GM23248 (cell line): ENCODE results near the gene JMJD6. TPM values are rescaled to one million over a fixed set of nuclear protein-coding genes. Genes with fewer than 3 reads are reported as not detected.
A peak's percentile ranks its signal among the peaks of the same experiment; 100 is the strongest.

Source experiments
- DNase-seq: peaks from one replicate; pipeline ENCODE4 v3.0.0-alpha.2; 2015
- H2AFZ ChIP-seq: fragments of 200-600 bp; sonication (generic); 2 replicates; pipeline ENCODE4 v1.6.1; 2016; ENCODE audit warnings: antibody characterized with exemption
- H3F3A ChIP-seq: fragments of 200-600 bp; sonication (generic); 2 replicates; pipeline ENCODE4 v1.6.1; 2016; ENCODE audit warnings: mild to moderate bottlenecking, antibody characterized with exemption, mixed run types; ENCODE audit not compliant: insufficient read depth
- H3K27ac ChIP-seq: fragments of 200-600 bp; sonication (generic); 2 replicates; pipeline ENCODE4 v1.5.1; 2016; ENCODE audit warnings: mild to moderate bottlenecking
- H3K27me3 ChIP-seq: fragments of 200-600 bp; sonication (generic); replicated peaks from 2 replicates; pipeline ENCODE4 v1.6.1; 2016; ENCODE audit warnings: mild to moderate bottlenecking; ENCODE audit not compliant: insufficient read depth
- H3K36me3 ChIP-seq: fragments of 200-600 bp; sonication (generic); 2 replicates; pipeline ENCODE4 v1.6.1; 2016; ENCODE audit warnings: low read depth, mild to moderate bottlenecking
- H3K4me1 ChIP-seq: fragments of 200-600 bp; sonication (generic); 2 replicates; pipeline ENCODE4 v1.6.1; 2016; ENCODE audit warnings: mild to moderate bottlenecking; ENCODE audit not compliant: insufficient read depth
- H3K4me2 ChIP-seq: fragments of 200-600 bp; sonication (generic); one replicate; pipeline ENCODE4 v1.6.1; 2016; ENCODE audit warnings: mild to moderate bottlenecking; ENCODE audit not compliant: unreplicated experiment
- H3K4me3 ChIP-seq: fragments of 200-600 bp; sonication (generic); 2 replicates; pipeline ENCODE4 v1.5.1; 2016; ENCODE audit warnings: mild to moderate bottlenecking
- H3K79me2 ChIP-seq: fragments of 200-600 bp; sonication (generic); 2 replicates; pipeline ENCODE4 v1.6.1; 2016; ENCODE audit warnings: mild to moderate bottlenecking; ENCODE audit not compliant: insufficient read depth
- H3K9ac ChIP-seq: fragments of 200-600 bp; sonication (generic); 2 replicates; pipeline ENCODE4 v1.6.1; 2016; ENCODE audit warnings: mild to moderate bottlenecking
- H3K9me2 ChIP-seq: fragments of 200-600 bp; sonication (generic); 2 replicates; pipeline ENCODE4 v1.6.1; 2016; ENCODE audit warnings: mixed run types, mild to moderate bottlenecking, moderate library complexity; ENCODE audit not compliant: insufficient read depth
- H3K9me3 ChIP-seq: fragments of 200-600 bp; sonication (generic); one replicate; pipeline ENCODE4 v1.6.1; 2017; ENCODE audit warnings: low read depth
- H4K20me1 ChIP-seq: fragments of 200-600 bp; sonication (generic); 2 replicates; pipeline ENCODE4 v1.6.0; 2016; ENCODE audit not compliant: insufficient read depth
- EZH2 ChIP-seq: fragments of 200-600 bp; sonication (generic); IDR thresholded peaks from 2 replicates; pipeline ENCODE4 v1.6.1; 2018; ENCODE audit warnings: antibody characterized with exemption, mild to moderate bottlenecking; ENCODE audit not compliant: insufficient read depth, poor library complexity, severe bottlenecking
- EZH2phosphoT487 ChIP-seq: fragments of 200-600 bp; sonication (generic); IDR thresholded peaks from 2 replicates; pipeline ENCODE4 v1.6.1; 2018; ENCODE audit warnings: antibody characterized with exemption, moderate library complexity, mild to moderate bottlenecking, low read depth; ENCODE audit not compliant: insufficient read depth
- WGBS, 2 experiments: methylation state at CpG; one replicate each; pipeline ENCODE4 v1.1.6; 2015 to 2017; ENCODE audit warnings: low lambda C conversion rate in 2 of 2, low coverage in 1 of 2; ENCODE audit errors: missing lambda C conversion rate in 2 of 2; 5-methylcytosine and 5-hydroxymethylcytosine counted together
- in situ Hi-C: fragments of 300-500 bp; cut with MboI; formaldehyde crosslinking; loops from 2 replicates; pipeline ENCODE4 v1.15.0; 2020
- polyA plus RNA-seq: library from polyadenylated mRNA; unstranded; fragments of >200 nt; fragmentation: Nextera tagmentation; extraction: Ambion mirVana; gene quantifications from 2 replicates; pipeline ENCODE4 v1.2.1, GENCODE V29; 2016
- total RNA-seq: library from RNA; depleted of rRNA; stranded (reverse); fragments of >200 nt; shearing (Covaris generic); gene quantifications from 2 replicates; pipeline ENCODE4 v1.2.3, GENCODE V29; 2014

The JMJD6 gene
- total and polyA plus RNA-seq, 2 experiments from 2014 or later = 19.0 to 40.0 TPM

DNA sequence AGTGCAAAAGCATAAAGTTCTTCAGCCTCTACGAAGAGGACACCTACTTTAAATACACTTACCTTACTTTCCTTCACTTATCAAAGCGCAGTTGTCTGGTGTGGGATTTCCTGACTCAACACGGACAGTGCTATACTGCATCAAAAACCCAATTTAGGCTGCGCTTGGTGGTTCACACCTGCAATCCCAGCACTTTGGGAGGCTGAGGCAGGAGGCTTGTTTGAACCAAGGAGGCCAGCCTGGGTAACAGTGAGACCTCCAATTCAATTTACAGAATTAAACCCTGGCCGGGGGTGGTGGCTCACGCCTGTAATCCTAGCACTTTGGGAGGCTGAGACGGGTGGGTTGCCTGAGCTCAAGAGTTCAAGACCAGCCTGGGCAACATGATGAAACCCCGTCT is 4.1 kb downstream of the JMJD6 start:
- WGBS, 2 experiments = 88 to 93% methylated on average over 8 of the region's 8 CpGs
- Histone ChIP-seq H3K27me3 (no peaks in the 10 kb centered on the region), H3K27ac (no peak overlapping the region), H3K36me3 (peaks cover 78% of the 10 kb centered on the region), H3K9me3 (no peaks in the 10 kb centered on the region), H4K20me1 (no peaks in the 10 kb centered on the region), H3K4me1 (peaks cover 21% of the 10 kb centered on the region), H3K79me2 (peaks cover 79% of the 10 kb centered on the region), H3F3A (peaks cover 62% of the 10 kb centered on the region), H3K9ac (no peak overlapping the region), H3K9me2 (no peaks in the 10 kb centered on the region), H2AFZ (no peak overlapping the region), H3K4me2 (no peak overlapping the region), H3K4me3 (no peak overlapping the region)
- TF ChIP-seq EZH2phosphoT487 = no peak
- TF ChIP-seq EZH2 = no peak
- no peak for DNase-seq
- in situ Hi-C loops = no loop called here

DNA sequence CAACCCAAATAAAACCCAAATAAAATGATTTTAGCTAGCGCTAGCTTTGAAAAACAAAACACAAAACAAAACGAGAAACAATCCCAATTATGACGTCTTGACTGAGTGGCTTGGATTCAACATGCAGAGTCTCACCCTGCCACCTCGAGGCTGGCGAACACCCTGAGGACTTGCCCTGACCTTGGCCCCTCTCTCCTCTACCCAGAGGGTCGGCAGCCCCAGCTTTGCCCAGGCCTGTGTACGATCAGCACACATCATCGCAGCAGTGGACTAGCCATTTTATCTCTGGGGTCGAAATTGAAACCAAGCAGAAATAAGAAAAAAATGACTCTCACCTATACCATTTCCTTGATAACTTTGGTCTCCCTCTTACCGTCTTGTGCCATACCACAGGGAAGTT is 4.9 kb downstream of the JMJD6 start:
- H3K9me2 ChIP-seq = no peaks in the 10 kb centered on the region
- in situ Hi-C loops = no loop called here
- H2AFZ ChIP-seq = no peak overlapping the region
- no peaks in the 10 kb centered on the region for H3K27me3 ChIP-seq
- H3K4me1 ChIP-seq = peaks cover 29% of the 10 kb centered on the region
- H3K9me3 ChIP-seq = no peaks in the 10 kb centered on the region
- no peak overlapping the region; the same call in 1 of the 2 replicates for H3K9ac ChIP-seq
- no peak overlapping the region for H3K27ac ChIP-seq
- no peaks in the 10 kb centered on the region for H4K20me1 ChIP-seq
- H3F3A ChIP-seq = peaks cover 67% of the 10 kb centered on the region
- TF ChIP-seq EZH2 (no peak), EZH2phosphoT487 (no peak)
- H3K79me2 ChIP-seq = peaks cover 73% of the 10 kb centered on the region
- no peak overlapping the region for H3K4me3 ChIP-seq
- WGBS, 2 experiments = 84% methylated on average over 10 of the region's 10 CpGs
- H3K36me3 ChIP-seq = peaks cover 79% of the 10 kb centered on the region
- no peak overlapping the region for H3K4me2 ChIP-seq
- no peak for DNase-seq

DNA sequence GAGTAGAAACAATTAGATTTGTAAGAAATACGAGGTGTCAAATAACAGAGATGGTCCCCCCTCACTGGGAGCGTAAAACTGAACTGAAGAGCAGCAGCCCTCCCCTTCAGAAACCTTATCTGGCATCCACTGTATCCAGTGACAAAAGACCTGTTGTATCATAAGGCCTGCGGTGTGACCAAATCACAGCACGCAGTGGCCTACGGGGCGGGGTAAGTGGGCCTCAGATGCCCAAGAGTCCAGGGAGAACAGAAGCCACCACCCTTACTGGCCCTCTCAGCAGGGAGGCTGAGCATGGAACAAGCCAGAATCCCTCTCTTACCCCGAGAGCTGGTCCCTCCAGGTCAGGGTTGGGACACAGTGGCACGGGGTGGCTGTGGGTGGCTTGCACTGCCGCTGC is 5.5 kb downstream of the JMJD6 start:
- peaks cover 72% of the 10 kb centered on the region for H3K79me2 ChIP-seq
- H3F3A ChIP-seq = peaks cover 69% of the 10 kb centered on the region
- H3K4me1 ChIP-seq = peaks cover 31% of the 10 kb centered on the region
- in situ Hi-C loops = no loop called here
- no peaks in the 10 kb centered on the region for H3K27me3 ChIP-seq
- H3K9me3 ChIP-seq = no peaks in the 10 kb centered on the region
- no peaks in the 10 kb centered on the region for H3K9me2 ChIP-seq
- no peak overlapping the region; the same call in 1 of the 2 replicates for H3K9ac ChIP-seq
- no peak overlapping the region for H2AFZ ChIP-seq
- TF ChIP-seq EZH2phosphoT487 (no peak), EZH2 (no peak)
- H3K36me3 ChIP-seq = peaks cover 79% of the 10 kb centered on the region
- no peak overlapping the region for H3K27ac ChIP-seq
- H4K20me1 ChIP-seq = no peaks in the 10 kb centered on the region
- DNase-seq = no peak
- H3K4me3 ChIP-seq = no peak overlapping the region
- H3K4me2 ChIP-seq = no peak overlapping the region
- WGBS, 2 experiments = 97 to 98% methylated on average over 9 of the region's 9 CpGs

DNA sequence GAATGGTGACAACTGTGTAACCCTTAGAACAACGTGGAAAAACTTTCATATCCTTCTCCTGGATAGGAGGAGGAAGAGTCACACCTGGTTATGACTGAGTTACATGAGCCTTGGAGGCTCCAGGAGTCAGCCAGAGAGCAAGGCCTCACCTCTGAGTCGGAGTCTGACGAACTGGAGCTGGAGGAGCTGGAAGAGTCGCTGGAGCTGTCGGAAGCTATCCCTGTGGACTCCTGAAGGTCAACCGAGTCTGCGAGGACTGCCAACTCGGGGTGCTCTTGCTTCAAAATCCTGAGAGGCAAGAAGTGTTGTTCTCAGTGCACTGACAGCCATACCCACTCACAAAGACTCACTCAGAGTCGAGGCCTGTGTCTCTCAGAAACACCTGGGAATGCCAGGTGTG is 6.2 kb downstream of the JMJD6 start:
- Histone ChIP-seq H3K9ac (no peak overlapping the region), H3K4me2 (no peak overlapping the region), H3K27ac (0 out of 2 replicates have a peak overlapping the region, but pooled peaks have one; percentile 22), H2AFZ (no peak overlapping the region), H3K4me3 (no peak overlapping the region), H3K9me2 (no peaks in the 10 kb centered on the region), H4K20me1 (no peaks in the 10 kb centered on the region), H3K4me1 (peaks cover 39% of the 10 kb centered on the region), H3K9me3 (no peaks in the 10 kb centered on the region), H3K27me3 (no peaks in the 10 kb centered on the region), H3F3A (peaks cover 69% of the 10 kb centered on the region), H3K36me3 (peaks cover 77% of the 10 kb centered on the region), H3K79me2 (peaks cover 70% of the 10 kb centered on the region)
- in situ Hi-C loops = no loop called here
- TF ChIP-seq EZH2phosphoT487 (no peak), EZH2 (no peak)
- 93 to 96% methylated on average over 9 of the region's 9 CpGs for WGBS, 2 experiments
- no peak for DNase-seq

DNA sequence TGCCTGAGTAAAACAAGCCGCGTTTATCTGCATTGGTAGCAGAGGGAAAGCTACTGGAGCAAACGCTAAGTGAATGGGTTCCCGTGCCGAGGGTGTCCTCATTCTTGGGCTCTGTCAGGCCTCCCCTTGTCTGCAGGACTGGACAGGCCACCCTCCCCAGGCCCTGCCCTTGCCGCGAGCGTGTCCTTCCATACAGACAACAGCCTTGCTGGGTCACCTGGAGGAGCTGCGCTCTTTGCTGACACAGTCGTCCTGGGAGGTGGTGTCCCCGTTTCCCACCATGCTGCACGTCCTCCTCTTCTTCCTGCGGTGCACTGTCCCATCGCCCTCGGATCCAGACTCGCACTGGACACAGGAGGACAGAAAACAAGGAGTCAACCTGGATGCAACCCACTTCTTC is 7.9 kb downstream of the JMJD6 start:
- in situ Hi-C loops = no loop called here
- 94% methylated on average over 16 of the region's 16 CpGs for WGBS, 2 experiments

More for the DNA sequence above, 7.9 kb downstream of the JMJD6 start:
- Histone ChIP-seq H3F3A (peaks cover 76% of the 10 kb centered on the region), H3K4me3 (no peak overlapping the region), H3K4me1 (peaks cover 32% of the 10 kb centered on the region), H2AFZ (no peak overlapping the region), H4K20me1 (no peaks in the 10 kb centered on the region), H3K79me2 (peaks cover 70% of the 10 kb centered on the region), H3K36me3 (peaks cover 60% of the 10 kb centered on the region), H3K9ac (no peak overlapping the region), H3K9me3 (no peaks in the 10 kb centered on the region), H3K9me2 (no peaks in the 10 kb centered on the region), H3K27me3 (no peaks in the 10 kb centered on the region), H3K4me2 (no peak overlapping the region), H3K27ac (peak overlapping the region; percentile 100; the same call in 1 of the 2 replicates)
- TF ChIP-seq EZH2 (no peak), EZH2phosphoT487 (no peak)
- DNase-seq = no peak
